HG03103 (cell line): ENCODE results near the gene RAD51AP1.

Experiments used
- ATAC-seq: cut with Tn5 transposase; IDR thresholded peaks from one replicate; pipeline ENCODE4 v1.9.1; 2021; ENCODE audit warnings: low read depth; ENCODE audit not compliant: unreplicated experiment

RAD51AP1 gene

GRCh38 chr12:4540638-4541037, 1.9 kb downstream of the RAD51AP1 start:
- no peak for ATAC-seq

DNA sequence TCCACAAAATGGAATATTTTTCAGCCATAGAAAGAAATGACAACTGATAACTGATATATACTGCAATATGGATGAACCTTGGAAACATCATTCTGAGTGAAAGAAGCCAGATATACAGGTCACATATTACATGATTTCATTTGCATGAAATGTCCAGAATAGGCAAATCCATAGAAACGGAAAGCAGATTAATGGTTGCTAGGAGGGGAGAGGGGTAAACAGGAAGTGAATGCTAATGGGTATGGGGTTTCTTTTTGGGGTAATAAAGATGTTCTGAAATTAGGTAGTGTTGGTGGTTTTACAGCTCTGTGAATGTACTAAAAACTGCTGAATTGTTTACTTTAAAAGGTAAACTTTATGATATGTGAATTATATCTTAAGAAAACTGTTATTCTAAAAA, 6.5 kb downstream of the RAD51AP1 start:
- ATAC-seq: no peak

DNA sequence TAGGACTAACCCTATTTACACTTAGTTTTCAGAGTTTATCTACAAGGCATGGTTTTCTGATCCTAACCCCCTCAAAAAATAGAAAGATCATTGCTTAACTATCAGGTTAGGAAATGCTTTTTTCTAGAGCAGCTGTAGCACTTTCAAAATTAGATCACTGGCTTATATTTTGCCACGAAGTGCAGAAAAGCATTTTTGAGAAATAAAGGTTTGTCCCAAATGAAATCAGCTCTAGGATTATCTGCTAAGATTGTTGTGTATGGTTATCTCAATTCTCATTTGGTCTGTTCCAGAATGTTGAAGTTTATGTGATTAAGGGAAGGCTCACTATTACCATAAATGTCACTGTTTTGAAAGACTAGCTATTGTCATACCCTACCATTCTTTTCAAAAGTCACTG, 13.5 kb downstream of the RAD51AP1 start:
- no peak for ATAC-seq

DNA sequence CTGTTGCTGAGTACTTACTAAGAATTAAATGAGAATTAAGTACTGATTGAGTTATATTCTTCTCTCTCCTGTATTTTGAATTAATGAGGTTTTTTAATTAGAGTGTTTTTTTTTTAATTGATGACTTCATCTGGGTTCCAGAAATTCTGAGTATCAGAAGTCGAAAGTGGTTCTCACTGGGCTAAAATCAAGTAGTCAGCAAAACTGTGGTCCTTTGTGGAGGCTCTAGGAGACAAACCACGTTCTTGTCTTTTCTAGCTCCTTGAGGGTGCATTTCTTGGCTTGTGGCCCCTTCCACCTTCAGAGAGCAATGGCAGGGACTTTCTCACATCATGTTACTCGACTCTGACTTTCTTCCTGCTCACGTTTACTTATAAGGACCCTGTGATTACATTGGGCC, 15.3 kb downstream of the RAD51AP1 start:
- ATAC-seq: no peak

GRCh38 chr12:4555804-4556203, 17.1 kb downstream of the RAD51AP1 start:
- no peak for ATAC-seq

- ATAC-seq: no peak
These were observed 18.2 kb downstream of the RAD51AP1 start for GRCh38 chr12:4556735-4557530.

- no peak for ATAC-seq
These were observed 18.9 kb downstream of the RAD51AP1 start for GRCh38 chr12:4557586-4557985.

- ATAC-seq: no peak
These were observed 19.5 kb downstream of the RAD51AP1 start for GRCh38 chr12:4558171-4558570.

DNA sequence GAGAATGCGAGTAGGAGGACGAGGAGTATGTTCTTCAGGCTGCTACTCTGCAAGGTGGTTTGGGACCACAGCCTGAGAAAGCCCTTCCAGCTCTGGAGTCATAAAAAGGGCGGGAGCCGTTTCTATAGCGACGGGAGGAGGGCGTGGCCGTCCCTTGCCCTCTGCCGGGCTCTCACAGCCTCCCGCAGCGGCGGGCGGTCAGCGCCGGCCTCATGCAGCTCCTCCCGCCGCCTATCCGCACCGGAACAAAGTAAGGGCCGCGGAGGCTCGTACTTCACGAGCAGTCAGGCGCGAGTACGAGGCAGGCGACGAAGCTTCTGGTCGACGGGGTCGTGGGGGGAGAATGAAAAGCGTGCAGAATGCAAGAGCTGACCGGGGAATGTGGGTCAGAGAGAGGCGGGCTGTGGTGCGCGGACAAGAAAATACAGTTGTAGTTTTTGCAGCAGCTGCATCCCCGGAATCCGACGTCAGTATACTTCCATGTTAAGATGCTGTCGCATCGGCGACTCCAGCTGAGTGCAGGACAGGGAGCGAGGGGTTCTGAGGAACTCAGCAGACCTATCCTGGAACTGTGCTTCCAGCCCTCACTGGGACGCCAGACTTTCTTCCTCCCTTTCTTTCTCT, 23.5 kb downstream of the RAD51AP1 start, which contains the start of gene DYRK4:
Gene DYRK4, plus strand, starts transcription at position 175 of the 624 bp plus-strand sequence. Its CDS starts 38 bp downstream, at position 213.
- no peak for ATAC-seq

DNA sequence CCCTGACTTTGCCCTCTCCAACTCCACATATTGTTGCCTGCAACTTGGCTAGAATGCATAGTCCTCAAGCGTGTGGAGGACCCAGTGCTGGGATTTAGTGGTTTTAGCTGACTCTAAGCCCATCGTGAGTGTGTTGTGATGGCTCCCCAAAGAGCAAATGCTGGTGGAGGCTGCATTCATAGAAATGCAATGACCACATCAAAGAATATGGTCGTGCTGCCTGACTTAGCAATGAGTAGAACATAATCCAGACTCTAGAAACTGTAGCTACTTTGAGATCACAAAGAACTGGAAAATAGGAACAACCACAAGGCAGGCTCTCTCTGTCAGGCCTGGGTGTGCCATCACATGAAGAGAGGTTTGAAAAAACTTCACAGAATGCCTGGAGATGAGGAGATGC, 24.6 kb downstream of the RAD51AP1 start:
- ATAC-seq: no peak

GRCh38 chr12:4564818-4565217, 26.1 kb downstream of the RAD51AP1 start:
- no peak for ATAC-seq

GRCh38 chr12:4566474-4566873, 27.8 kb downstream of the RAD51AP1 start:
- ATAC-seq: no peak

DNA sequence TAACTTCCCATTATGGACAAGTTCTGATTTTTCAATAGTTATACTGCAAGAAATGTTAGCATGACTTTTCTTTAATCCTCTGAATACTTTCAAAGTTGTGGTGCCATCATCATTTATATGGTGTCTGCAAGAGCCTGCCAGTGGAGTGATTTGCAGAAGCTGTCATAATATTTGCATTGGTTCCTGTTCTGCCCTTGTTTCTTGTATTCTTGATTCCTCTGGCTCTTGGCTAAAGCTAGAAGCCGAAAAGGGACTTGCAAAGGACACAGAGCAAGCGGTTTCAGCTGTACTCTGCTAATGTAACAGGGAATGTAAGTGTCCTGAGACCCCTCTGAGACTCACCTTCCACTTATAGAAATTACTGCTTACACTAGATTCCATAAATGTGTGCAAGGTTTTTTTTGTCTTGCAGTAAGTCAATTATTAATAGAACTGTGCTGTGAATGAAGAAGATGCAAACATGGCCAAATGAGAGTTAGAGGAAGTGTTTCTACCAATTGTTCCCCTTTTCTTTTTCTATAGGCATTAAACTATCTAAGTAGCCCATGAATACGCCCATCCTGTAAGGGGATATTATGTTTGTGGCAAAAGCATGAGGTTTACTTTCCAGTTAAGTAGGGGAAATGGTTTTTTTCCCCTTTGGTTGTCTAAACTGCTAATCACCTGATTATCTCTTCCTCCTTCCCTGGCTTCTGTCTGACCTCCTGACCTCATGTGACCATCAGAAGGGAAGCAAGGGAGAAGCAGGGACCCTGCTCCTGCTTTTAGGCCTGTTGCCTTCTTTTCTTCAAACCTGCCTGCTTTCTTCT, 28.6 kb downstream of the RAD51AP1 start:
- peak; percentile 58 for ATAC-seq

- no peak for ATAC-seq
These were observed 30.6 kb downstream of the RAD51AP1 start for GRCh38 chr12:4569261-4569660.

- ATAC-seq: no peak
These were observed 34.0 kb downstream of the RAD51AP1 start for GRCh38 chr12:4572680-4573079.

- no peak for ATAC-seq
These were observed 40.8 kb downstream of the RAD51AP1 start for GRCh38 chr12:4579305-4580102.

DNA sequence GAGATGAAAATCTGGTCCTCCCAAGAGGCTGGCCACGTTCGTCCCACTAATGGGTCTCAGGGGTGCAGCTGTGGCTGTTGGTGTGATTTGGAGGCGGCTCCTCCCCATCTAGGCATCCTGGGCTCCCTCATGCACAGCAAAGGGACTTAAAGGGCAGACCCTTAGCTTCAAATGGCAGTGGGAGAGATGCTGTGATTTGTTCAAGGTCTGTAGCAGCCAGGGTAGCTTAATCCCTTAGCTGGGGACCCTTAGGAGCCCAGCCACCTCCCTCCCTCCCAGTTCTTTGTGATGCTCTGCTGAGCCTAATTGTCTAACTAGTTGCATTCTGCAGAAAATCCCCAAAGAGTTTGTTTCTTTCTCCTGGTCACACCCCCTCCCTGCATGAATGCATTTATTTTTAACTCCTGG, 41.6 kb downstream of the RAD51AP1 start:
- no peak for ATAC-seq

DNA sequence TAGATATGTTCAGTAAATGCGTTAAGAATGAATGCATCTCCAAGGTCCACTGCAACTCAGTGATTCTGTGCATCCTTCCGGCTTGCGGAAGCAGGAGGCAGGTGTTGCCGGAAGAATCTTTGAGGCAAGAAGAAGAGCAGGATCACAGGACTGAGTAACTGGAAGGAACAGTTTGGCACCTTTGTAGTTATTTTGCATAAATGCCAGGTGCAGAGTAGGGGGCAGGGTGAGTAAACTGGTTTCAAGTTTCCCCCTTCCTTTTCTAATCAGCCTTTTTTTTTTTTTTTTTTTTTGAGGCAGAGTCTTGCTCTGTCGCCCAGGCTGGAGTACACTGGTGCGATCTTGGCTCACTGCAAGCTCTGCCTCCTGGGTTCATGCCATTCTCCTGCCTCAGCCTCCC, 45.6 kb downstream of the RAD51AP1 start:
- ATAC-seq: no peak

- ATAC-seq: no peak
These were observed 46.2 kb downstream of the RAD51AP1 start for GRCh38 chr12:4584896-4585295.

DNA sequence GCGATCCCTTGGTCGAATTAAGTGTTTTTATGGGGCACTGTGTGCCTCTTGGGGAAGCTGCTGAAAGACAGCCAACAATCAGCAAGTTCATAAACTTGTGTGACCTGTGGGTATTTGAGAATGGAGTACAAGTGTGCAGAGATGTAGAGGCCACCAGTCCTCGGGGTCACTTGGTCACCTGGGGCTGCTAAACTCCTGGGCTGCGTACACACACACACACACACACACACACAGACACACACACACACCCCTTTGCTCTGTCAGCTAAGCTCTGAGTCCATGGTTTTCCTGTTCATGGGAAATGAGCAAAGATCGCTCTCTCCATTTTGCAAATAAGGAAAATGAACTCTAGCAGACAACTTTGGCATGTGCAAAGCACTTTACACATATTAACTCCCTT, 47.8 kb downstream of the RAD51AP1 start:
- no peak for ATAC-seq
